Measurements from ENCODE around the gene CLPTM1L.

CLPTM1L gene

GRCh38 chr5:1352231-1353219 lies 7.6 kb upstream of the CLPTM1L start:
- TF ChIP-seq CTCF (IDR thresholded peaks at IDR 0.05; ENCODE audit: borderline replicate concordance, insufficient read depth, low read depth, low read length): no peak
- H3K4me3 ChIP-seq (ENCODE audit: low read depth, low read length): no peak overlapping the region

DNA sequence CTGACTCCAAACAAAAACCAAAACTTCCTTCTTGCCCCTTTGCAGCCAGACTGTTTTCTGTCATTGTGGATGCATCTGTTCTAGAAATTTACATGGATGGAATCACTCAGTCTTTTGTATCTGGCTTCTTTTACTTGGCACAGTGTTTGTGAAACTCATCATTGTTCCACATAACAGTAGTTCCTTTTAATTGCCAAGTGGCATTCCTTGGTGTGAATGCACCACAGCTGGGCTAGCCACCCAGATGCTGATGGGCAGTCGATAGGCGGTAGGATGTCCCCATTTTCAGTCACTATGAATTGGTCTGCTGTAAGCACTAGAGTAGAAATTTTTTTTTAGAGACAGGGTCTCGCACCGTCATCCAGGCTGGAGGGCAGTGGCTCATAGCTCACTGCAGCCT lies 6.3 kb upstream of the CLPTM1L start:
- H3K4me3 ChIP-seq (ENCODE audit: low read depth, low read length): no peak overlapping the region
- no peak for TF ChIP-seq CTCF (IDR thresholded peaks at IDR 0.05; ENCODE audit: borderline replicate concordance, insufficient read depth, low read depth, low read length)

DNA sequence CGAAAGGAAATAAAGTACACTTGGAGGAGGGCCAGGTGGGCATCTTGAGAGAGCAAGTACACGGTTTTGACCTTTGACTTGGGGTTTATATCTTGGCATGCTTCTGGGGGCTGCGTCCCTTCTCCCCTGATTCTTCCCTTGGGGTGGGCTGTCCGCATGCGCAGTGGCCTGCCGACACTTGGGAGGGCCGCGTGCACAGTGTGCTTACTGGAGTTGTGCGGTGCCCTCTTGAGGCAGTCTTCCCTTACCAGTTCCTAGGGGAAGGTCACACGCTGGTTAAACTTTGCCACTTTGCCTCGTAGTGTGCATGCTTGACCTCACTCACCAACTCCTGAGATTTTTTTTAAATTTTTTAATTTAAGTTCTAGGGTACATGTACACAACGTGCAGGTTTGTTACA lies 4.3 kb upstream of the CLPTM1L start:
- no peak for TF ChIP-seq CTCF (IDR thresholded peaks at IDR 0.05; ENCODE audit: borderline replicate concordance, insufficient read depth, low read depth, low read length)
- no peak overlapping the region for H3K4me3 ChIP-seq (ENCODE audit: low read depth, low read length)

DNA sequence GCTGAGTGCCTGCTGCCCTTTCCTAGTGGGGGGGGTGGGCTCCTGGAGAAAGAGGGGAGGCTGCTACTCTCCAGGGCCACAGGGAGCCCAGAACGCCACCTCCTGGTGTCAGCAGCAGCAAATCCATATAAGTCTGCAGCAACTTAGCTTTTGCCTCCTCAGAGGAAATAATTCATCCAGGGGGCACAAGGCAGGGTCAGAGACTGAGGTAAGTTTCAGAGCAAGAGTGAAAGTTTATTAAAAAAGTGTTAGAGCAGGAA lies 4.0 kb upstream of the CLPTM1L start:
- TF ChIP-seq CTCF (IDR thresholded peaks at IDR 0.05; ENCODE audit: borderline replicate concordance, insufficient read depth, low read depth, low read length): no peak
- no peak overlapping the region for H3K4me3 ChIP-seq (ENCODE audit: low read depth, low read length)

- TF ChIP-seq CTCF (IDR thresholded peaks at IDR 0.05; ENCODE audit: borderline replicate concordance, insufficient read depth, low read depth, low read length): no peak
- H3K4me3 ChIP-seq (ENCODE audit: low read depth, low read length): no peak overlapping the region
Observed at GRCh38 chr5:1347571-1347970, 2.7 kb upstream of the CLPTM1L start.

DNA sequence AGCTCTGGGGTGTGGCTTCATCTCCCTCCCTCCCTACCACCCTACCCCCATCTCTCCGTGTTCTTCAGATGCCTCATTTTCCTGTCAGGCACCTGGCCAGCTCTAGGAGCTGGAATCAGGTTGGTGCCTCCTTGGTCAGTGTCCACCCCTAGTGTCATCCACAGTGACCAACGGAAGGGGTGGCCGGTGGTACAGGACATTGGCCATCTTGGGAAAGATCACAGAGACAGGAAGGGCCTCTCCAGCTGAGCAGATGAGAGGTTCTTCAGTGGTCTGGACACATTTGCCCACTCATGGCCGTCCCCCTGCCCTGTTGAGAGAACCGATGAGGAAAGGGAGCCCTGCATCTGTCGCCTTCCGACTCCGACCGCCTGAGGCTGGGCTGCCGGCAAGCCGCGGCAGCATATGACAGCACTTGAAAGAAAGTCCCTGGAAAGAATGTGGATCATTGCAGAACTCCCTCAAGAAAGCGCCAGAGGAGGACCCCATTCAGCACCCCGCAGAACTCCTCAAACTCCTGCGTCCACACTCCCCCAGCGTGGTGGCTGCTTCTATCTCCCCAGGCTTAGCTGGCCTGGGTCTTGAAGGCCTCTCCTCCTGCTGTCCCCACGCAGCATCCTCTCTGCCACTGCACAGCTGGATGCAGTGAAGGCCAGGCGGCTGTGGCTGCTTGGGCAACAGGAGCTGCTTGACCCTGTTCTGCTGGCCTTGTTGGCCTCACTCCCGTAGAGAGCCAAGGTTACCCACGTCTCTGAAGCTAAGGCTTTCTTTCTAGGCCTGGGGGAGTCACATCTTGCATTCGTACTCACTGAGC lies 1.9 kb upstream of the CLPTM1L start:
- no peak for TF ChIP-seq CTCF (IDR thresholded peaks at IDR 0.05; ENCODE audit: borderline replicate concordance, insufficient read depth, low read depth, low read length)
- no peak overlapping the region for H3K4me3 ChIP-seq (ENCODE audit: low read depth, low read length)
